ENCODE data around the gene TMEM182.
A peak's percentile ranks its signal among the peaks of the same experiment; 100 is the strongest.

Gene TMEM182

DNA sequence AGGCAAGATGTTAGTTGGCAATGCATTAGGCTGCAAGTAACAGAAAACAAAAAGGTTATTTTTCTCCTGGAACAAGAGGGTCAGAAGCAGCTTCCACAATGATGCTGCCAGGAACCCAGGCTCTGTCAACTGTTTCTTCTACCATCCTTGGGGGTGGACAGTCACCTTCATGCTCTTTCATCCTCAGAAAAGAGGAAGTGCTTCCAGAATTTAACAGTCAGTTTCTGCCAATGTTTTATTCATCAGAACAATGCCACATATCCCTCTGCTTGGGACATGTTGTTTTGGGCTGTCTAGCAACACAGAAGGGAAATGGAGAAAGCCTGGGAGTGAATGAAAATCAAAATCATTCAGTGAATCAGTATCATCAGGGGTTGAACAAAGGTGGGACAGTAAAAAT is 7.1 kb downstream of the TMEM182 start:
- DNase-seq = no peak

DNA sequence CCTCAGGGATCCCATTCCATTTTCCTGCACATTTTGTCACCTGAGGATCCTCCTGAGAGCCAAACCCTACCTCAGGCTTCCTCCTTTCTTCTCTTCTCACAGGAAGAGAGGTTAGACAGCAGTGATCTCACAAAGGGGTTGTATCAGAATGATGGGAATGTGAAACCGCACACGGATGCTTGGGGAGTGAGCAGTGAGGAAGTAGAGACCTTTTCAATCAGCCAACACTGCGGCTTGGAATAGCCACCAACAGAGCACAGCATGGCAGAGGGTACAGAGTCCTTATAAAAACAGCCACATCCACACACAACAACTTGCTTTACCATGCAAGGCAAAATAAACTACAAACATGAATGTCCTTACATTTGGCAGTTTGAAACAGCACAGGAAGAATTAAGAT is 8.7 kb downstream of the TMEM182 start:
- DNase-seq = peak; percentile 57

DNA sequence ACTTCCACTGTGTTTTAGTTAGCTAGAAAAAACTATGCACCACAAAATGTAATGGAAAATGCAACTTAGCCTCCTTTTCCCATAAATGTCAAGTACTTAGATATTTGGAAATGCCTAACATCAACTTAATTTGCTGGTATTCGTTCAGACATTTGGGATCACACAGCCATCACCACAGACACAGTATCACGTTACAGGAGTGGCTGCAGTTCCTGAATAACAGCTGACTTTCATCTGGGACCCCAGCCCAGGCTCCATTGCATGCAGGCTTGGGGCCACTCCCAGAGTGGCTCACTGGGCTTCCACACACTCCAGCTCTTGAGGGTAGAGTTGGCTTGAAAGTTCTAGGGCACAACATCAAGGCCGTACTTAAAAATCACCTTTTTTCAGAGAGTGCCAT is 9.3 kb downstream of the TMEM182 start:
- no peak for DNase-seq

DNA sequence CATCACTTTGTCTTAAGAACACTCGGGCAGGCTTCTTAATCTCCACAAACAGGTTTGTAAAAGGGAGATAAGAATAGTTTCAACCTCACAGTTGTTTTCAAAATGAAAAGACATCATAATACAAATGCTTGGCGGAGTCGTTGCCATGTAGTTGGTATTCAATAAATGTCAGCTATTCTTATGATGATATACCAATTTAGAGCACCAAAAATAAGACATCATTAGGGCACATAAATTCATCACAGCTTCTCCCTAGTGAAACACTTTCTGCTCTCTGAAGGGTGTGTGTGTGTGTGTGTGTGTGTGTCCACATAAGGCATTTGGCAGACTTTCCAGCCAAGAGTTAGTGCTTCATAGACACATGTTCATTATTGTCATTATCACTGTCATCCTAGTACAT is 10.8 kb downstream of the TMEM182 start:
- DNase-seq = no peak

DNA sequence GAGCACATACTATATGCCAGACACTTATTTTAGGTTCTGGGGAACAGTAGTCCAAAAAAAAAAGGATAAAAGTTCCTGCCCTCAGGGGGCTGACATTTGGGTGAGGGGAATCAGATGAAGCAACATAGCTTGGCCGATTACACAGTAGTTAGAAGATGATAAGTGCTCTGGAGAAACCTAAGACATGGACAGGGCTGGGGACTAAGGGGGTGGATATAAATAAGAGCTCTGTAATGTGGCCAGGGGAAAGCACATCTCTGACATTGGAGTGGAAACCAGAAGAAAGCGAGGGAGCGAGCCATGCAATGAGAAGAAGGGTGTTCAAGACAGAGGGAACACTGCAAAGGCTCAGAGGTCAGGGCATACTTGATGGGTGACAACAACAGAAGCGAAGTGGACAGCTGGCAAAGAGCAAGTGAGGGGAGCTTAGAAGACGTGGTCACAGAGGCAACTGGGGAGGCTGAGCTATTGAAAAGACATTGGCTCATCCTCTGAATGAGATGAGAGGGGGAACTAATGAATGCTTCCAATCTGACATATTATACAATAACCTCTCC is 11.4 kb downstream of the TMEM182 start:
- DNase-seq = no peak

DNA sequence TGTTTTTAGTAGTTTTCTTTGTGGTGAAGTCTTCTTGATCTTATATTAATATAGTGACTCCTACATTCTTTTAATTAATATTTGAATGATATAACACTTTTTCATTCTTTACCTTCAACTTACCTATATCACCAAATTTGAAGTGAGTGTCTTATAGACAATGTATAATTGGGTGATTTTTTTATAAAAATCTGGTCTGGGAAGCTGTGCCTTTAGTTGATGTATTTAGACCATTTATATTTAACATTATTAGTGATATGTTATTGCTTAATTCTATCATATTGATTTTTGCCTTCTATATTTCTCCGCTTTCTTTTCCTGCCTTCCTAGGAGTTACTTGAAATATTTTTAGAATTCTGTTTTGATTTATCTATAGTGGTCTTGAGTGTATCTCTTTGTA is 16.4 kb downstream of the TMEM182 start:
- no peak for DNase-seq

DNA sequence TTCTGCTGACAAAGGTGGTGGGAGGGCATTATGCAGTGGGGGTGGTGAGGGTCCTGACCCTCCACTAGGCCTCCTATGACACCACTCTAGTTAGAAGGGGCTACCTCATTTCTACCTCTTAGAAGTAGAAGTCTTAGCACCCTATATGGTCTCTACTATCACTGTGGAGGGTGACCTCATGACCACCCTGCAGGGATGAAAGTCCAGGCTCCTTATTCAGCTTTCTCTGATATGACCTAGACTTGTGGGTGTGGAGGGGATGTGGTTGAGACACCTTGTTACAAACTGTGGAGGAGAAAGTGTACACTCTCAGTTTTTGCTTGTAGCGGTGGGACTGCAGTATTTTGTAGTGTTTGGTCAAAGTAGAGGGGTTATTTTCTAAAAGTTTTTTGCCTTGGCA is 18.6 kb downstream of the TMEM182 start:
- no peak for DNase-seq

DNA sequence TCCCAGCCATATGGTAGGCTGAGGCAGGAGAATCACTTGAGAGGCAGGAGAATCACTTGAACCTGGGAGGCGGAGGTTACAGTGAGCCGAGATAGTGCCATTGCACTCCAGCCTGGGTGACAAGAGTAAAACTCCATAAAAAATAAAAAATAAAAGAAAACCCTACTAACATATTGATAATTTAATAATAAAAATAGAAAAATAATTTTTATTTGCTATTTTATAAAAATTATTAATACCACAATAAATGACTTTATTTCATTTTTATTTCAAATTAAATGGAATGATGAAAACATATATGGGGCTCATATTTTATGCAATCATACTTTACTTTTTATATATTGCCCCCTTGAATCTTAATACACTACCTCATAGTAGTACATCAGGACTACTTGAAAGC is 20.4 kb downstream of the TMEM182 start:
- no peak for DNase-seq

DNA sequence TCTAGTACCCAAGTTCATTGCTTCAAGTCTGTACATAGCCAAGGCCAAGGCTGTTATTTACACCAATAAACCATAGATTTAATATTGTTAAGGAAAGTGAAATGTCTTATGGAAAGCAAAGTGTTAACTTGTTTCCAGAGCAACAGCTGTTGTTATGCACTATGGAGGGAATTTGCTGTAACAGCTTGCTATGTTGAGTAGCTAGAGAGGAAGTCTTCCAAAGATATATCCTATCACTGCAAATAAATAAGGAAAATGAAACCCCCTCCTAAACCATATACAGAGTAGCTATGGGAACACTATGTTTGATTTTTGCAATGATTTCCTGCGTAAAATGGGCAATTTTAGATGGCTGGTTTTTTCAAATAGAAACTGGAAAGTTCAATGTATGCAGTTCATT is 21.1 kb downstream of the TMEM182 start:
- DNase-seq = no peak

DNA sequence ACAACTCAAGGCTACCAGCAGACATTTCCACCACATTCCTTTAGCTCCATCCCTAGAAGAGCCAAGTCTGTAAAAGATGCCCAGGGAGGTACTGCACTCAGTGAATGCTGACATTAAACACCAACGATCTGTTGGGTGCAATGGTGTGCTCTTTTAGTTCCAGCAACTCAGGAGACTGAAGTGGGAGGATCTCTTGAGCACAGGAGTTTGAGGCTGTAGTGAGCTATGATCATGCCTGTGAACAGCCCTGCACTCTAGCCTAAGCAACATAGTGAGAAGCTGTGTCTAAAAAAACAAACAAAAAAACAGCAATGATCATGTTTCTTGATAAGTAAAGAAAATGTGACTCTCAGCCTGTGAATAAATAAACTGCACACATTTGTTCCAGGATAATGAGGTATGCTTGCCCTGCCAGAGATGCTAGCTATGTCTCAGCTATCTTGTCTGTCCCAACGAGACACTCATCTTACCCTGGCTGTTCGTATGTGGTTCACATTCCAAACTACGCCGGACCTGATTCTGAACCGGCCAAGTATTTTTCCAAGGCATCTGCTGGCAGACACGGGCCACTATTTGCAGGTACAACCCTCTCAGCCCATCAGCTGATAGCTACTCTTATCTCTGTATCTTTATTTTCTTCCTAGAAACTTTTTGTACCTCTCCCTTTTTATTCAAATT is 21.8 kb downstream of the TMEM182 start:
- DNase-seq = no peak

DNA sequence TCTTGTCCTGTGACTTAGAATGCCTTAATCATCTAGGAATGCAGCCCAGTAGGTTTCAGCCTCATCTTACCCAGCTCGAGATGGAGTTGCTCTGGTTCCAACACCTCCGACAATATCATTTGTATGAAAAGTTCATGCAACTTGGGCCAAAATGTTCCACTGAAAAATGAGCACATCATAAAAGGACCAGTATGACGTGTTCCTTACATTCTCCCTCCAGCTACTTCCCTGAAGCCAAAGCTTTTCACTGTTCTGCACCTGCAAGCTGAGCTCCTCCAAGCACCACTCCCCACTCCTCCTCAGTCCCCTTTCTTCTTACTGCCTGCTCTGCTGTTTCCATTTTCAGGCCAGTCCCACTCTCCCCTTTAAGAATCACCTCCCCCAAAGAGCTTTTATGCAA is 23.1 kb downstream of the TMEM182 start:
- no peak for DNase-seq

DNA sequence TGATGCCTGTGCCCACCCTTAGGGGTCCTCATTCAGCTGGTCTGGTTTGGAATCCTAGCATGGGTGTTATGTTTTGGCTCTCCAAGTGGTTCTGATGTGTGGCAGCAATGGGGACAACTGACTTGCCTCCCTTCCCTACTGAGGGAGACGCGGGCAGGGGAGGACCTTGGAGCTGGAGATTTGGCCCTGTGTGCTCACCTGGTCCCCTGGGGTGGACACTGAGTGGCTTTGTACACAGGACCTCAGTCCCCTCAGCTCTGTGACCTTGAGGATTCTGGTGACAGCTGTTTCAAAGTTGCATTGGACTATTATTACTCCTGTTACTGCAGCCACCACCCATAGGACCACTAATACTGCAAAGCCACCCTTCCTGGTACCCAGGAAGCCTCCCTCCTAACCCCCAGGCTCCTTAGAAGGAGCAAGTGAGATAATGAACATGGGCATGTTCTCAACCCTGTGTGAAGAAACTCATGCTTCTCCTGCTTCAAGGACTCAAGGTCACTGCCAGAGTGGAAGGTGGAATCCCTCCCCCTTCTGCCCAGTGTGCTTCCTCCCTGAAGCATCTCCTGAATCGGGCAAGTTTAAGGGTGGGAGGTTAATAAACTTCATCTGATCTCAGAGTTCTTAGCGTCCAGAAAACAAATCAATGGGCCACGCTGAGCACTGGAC is 26.5 kb downstream of the TMEM182 start:
- no peak for DNase-seq

DNA sequence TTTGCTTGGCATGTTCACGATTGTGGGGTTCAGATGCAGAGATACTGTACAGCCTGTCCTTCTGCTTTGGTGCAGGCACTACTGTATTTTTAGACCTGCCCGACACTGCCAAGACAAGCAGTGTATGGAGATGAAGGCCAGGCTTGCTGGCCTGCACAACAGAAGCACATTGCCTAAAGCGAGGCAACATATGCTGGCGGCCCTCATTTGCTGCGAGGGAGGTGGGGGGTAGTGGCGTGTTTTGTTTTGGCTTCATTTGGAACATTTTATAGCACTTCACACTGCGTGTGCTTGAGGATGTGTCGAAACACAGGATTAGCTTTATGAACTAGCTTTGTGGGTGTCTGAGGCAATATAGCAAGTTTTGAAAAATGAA is 27.0 kb downstream of the TMEM182 start:
- no peak for DNase-seq

DNA sequence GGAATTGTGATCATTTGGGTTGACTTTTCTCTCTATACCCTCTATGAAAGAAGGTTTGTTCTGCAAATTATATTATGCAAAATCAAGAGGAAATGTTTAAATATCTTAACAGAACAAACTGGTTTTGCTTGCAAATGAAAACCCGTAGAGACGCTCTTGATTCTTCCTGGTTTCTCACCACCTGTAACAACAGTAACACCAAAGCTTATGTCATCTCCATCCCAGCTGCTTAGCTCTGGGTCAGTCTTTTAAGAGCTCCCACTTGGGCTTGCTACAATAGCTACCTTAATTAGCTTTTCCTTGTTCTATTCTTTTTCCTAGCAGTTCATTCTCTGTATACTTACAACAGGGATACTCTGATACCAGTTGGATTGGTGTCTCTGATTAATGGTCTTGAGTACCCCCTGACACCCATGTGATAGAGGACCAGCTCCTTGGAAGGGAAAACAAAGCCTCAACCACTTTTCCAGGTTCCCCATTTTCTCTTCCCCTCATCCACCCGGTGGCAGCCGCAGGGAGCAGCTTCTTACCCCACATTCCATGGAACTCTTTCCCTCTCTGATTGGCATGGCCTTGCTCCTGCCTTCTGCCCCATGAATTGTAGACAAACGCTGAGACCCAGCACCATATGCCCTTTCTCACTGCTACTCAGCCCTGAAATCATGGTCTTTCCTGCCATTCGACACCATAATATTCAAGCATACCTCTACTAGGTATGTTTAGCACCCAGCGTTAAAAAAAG is 27.7 kb downstream of the TMEM182 start:
- no peak for DNase-seq

DNA sequence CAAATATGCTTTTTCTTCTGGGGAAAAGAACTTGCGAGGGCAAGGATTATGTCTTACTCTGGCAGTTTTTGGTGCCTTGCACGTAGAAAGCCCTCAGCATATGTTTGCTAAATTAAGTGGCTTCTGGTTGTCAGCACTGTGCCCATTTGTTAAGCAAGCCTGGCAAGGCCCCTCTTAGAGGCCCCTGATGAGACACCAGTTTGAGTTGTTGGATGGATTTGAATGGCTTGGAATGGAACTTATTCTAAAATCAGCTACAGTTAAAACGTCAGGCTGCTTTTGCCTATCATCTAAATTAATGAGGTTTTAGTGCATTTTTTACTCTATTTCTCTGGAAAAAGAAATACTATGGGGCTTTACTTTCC is 28.2 kb downstream of the TMEM182 start:
- DNase-seq = no peak

DNA sequence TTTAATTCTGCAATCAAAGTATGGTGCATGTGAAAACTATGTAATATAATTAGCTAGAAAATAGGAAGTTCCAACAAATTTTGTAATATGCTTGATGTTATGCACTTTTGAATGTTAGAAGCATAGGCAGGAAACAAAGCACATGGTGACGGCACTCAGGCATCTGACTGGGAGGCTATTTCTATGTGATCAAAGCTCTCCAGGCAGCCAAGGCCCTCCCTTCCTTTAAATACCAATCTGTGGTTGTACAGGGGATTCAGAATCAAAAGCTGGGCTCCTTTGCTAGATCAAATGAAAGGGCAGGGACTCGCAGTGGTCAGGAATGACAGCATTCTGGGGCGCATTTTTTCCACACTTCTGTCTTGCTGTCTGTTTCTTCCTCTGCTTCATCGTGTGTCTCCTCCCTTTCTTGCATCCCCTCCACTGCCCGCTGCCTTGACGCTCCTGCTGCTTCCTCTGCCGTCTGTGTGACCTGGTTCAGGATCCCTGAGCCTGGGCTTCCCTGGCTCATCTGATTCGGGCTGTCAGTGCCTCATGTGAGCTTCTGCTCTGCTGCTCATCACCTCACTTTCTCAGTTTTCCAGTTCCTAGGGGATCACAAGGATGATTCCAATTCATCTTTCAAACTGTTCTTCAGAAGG is 30.9 kb downstream of the TMEM182 start:
- DNase-seq = no peak

DNA sequence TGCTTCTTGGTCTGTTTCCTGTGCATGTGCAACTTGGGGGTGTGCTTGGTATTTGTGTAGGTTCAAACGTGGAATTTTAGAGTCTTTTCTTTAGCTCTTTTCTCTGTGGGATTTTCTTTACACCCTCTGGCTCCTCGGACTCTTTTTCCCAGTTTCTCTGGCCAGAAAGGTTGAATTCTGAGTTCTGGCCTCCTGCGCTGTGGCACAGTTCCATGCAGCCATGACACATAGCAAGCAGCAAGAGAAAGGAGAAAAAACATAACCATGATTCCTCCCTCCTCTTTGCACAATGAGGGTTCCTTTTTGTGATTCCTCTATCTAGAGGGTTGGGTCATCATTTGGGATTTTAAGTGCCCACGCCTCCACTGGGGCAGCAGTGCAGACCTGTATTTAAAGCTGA is 33.8 kb downstream of the TMEM182 start:
- no peak for DNase-seq

DNA sequence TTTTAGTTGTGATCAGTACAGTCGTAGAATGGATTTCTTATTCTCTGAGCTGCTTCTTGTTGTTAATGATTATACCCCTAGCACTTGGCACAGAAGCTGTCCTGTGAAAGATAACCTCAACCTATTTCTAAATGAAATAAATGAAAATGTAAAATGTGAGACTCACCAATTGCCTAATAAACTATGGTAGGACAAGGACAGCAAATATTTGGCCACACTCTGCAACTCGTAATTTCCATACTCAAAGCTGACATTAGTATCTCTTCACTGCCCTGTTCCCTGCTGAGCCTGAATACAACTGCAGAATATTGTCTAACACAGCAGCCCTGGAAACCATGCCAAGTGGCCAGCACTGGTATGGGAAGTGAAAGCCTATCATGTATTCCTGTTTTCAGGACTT is 34.5 kb downstream of the TMEM182 start:
- no peak for DNase-seq

DNA sequence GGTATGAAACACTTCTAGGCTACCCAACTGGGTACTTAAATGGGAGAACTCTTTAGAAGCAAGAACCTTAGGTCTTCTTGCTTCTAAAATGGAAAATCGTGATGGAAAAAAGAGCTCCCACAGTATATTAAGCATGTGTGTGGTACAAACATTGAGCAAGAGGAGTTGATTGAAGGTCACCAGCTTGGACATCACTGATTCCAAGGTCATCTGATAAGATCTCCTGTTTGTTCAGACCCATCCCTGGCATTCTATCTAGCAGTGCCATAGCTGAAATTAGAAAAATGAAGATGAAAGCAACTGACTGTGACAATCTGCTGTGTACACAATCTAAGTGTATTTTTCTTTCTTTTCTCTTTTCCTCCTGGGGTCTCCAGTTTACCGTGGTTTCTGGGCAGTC is 35.7 kb downstream of the TMEM182 start:
- DNase-seq = no peak

DNA sequence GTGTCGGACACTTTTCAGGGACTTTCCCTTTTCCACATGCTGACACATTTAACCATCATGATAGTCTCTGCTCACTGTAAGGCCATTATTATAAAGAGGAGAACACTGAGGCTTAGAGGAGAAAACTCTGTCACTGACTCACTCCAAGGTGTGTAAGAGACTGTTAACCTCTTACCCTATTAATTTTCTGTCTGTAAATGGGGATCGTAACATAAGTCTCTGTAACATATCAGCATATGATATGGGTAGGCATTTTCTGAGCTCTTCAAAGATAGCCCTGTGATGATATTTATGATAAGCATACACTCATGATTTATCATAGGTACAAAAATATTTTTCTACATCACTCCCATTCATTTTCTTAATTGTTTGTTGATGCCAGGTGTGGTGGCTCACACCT is 36.4 kb downstream of the TMEM182 start:
- DNase-seq = no peak

DNA sequence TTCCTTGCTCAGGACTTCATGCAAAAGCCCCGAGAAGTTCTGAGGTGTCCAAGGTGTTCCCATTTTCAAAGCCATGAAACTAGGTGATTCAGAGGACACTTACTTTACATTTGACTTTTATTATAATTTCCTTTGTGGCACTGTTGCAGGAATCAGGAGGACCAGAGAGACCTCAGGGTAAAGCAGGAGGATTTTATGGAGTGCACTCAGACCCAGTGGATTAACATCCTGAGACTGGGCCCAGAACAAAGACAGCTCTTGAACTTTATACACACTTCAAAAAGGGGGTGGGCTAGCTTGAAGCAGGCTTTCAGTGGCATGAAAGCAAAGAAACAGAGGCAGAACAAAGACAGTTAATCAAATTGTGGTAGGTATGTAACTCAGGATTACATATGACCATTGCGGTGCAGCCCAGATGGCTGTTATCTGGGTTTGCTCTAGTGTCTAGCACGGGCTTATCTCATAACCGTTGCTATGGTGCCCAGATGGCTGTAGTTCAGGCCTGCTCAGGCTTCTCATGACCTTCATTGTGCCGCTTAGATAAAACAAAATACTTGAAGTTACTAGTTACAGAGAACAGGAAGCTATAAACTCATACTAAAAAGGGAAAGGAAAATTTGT is 39.4 kb downstream of the TMEM182 start:
- peak; percentile 2 for DNase-seq

DNA sequence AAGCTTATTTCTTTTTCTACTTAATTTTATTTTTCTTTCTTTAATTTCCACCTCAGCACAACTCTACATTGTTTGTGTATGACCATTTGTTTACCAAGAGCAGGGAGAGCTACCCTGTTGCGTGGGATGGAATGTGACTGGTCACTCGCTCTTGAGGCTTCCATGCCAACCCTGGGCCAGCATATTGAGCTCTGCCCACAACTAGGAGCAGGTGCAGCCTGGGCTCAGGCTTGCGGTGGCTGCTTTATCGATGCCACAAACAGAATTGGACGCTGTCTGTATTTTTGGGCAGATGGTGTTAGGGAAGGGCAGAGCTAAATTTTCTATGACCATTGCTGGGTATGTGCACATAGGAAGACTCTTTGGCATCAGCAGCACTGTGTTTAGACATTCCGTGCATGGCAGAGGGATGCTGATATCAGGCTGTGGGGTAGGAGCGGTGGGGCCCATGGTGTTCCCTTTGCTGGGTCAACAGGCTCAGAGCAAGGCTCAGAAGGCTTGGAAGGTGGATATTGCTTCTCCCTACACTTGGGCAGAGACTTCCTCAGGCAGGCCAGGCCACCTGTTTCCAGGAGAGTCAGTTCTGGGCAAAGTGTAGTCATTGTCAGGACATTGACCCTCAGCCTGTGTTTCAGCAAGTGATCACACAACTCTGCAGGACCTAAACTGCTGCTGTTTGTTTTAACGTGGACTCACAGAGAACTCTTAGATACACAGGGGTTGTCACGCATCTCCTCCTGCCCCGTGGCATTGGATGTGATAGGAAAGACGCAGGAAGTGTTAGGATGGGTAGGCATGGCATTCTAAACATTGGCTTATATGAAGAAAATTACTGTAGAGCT is 40.2 kb downstream of the TMEM182 start:
- no peak for DNase-seq

Data from EL (cell line).